ENCODE measurements around the gene KIF2B.

- TF ChIP-seq POLR2A (IDR thresholded peaks at IDR 0.05; ENCODE audit: low read depth, low read length) (no peak), CTCF (conservative IDR thresholded peaks at IDR 0.05; ENCODE audit: low read depth, low read length) (no peak), MAZ (IDR thresholded peaks at IDR 0.05; ENCODE audit: borderline replicate concordance, low read depth, low read length) (no peak), BHLHE40 (IDR thresholded peaks at IDR 0.05; ENCODE audit: low read depth, low read length) (no peak), RCOR1 (IDR thresholded peaks at IDR 0.05; ENCODE audit: insufficient replicate concordance, low read length) (no peak), MXI1 (IDR thresholded peaks at IDR 0.05; ENCODE audit: borderline replicate concordance, low read depth, low read length) (no peak), CEBPB (IDR thresholded peaks at IDR 0.05; ENCODE audit: low read depth, low read length) (no peak), NFE2L2 (IDR thresholded peaks at IDR 0.05; ENCODE audit: low read depth, low read length) (no peak)
Measured at GRCh38 chr17:53844491-53845107, 21.9 kb downstream of the KIF2B start.
